ENCODE measurements around the gene URGCP. TPM values are rescaled to one million over a fixed set of nuclear protein-coding genes. Genes with fewer than 3 reads are reported as not detected.
A peak's percentile ranks its signal among the peaks of the same experiment; 100 is the strongest.

URGCP gene
- total and polyA plus RNA-seq, 12 donors = 14.1 to 46.3 (median 38.6) TPM

GRCh38 chr7:43921423-43921822, 15.0 kb upstream of the URGCP start:
- H3K36me3 ChIP-seq = no peaks in the 10 kb centered on the region
- H3K27ac ChIP-seq = no peak overlapping the region
- H3K9me3 ChIP-seq = no peaks in the 10 kb centered on the region
- ATAC-seq = no peak
- intact Hi-C loops (cut with DNase I) = no loop called here
- 76 to 77% methylated on average over 2 of the region's 2 CpGs for WGBS, 2 donors
- H3K27me3 ChIP-seq = no peaks in the 10 kb centered on the region
- TF ChIP-seq CTCF (IDR thresholded peaks at IDR 0.05) = no peak
- H3K4me3 ChIP-seq = no peak overlapping the region
- DNase-seq = no peak
- H3K4me1 ChIP-seq = peaks cover 0 to 11% (median 9%) of the 10 kb centered on the region in 9 donors

- TF ChIP-seq CTCF (IDR thresholded peaks at IDR 0.05) = no peak
Measured at GRCh38 chr7:43915907-43916306, 9.5 kb upstream of the URGCP start.

GRCh38 chr7:43914795-43915194, 8.4 kb upstream of the URGCP start:
- Histone ChIP-seq H3K36me3 (no peaks in the 10 kb centered on the region), H3K27me3 (no peaks in the 10 kb centered on the region), H3K4me1 (no peaks in the 10 kb centered on the region), H3K27ac (no peak overlapping the region), H3K9me3 (peaks cover 0 to 6% (median 0%) of the 10 kb centered on the region in 11 donors), H3K4me3 (no peak overlapping the region)
- intact Hi-C loops (cut with DNase I) = no loop called here
- 85 to 91% methylated on average over 5 of the region's 5 CpGs for WGBS, 2 donors
- no peak for TF ChIP-seq CTCF (IDR thresholded peaks at IDR 0.05)
- no peak for ATAC-seq
- DNase-seq = no peak

More at GRCh38 chr7:43915907-43916306, 9.5 kb upstream of the URGCP start:
- no peak overlapping the region for H3K4me3 ChIP-seq
- no peaks in the 10 kb centered on the region for H3K4me1 ChIP-seq
- 94 to 95% methylated on average over 5 of the region's 5 CpGs for WGBS, 2 donors
- H3K36me3 ChIP-seq = no peaks in the 10 kb centered on the region
- no peak overlapping the region for H3K27ac ChIP-seq
- H3K9me3 ChIP-seq = peaks cover 0 to 6% (median 0%) of the 10 kb centered on the region in 11 donors
- no peak for DNase-seq
- intact Hi-C loops (cut with DNase I) = no loop called here
- no peaks in the 10 kb centered on the region for H3K27me3 ChIP-seq
- ATAC-seq = no peak

GRCh38 chr7:43905956-43906330, 453 bp downstream of the URGCP start:
- intact Hi-C loops (cut with DNase I) = no loop called here
- H3K9me3 ChIP-seq = no peaks in the 10 kb centered on the region
- peak overlapping the region; percentile 66 to 87 (median 76) for H3K4me3 ChIP-seq
- peaks cover 0 to 3% (median 0%) of the 10 kb centered on the region in 9 donors for H3K36me3 ChIP-seq
- 0 to 1% methylated on average over 29 to 43 of the region's 43 CpGs for WGBS, 2 donors
- H3K4me1 ChIP-seq = peaks cover 12 to 45% (median 31%) of the 10 kb centered on the region in 9 donors
- no peaks in the 10 kb centered on the region for H3K27me3 ChIP-seq
- ATAC-seq = peak; percentile 10 to 58 (median 37)
- no peak for TF ChIP-seq CTCF (IDR thresholded peaks at IDR 0.05)
- peak; percentile 25 to 32 for DNase-seq
- H3K27ac ChIP-seq = peak overlapping the region; percentile 87 to 95 (median 91)

Measured in heart right ventricle (tissue), 16 donors.